PC-3 (cell line): ENCODE results near the gene CHST9.

Experiments
- EZH2 ChIP-seq: fragments of 300-600 bp; sonication (generic); IDR thresholded peaks from one replicate; pipeline ENCODE4 v1.6.1; 2017; ENCODE audit warnings: antibody characterized with exemption, mild to moderate bottlenecking, low read length; ENCODE audit not compliant: unreplicated experiment
- EZH2phosphoT487 ChIP-seq: fragments of 300-600 bp; sonication (generic); IDR thresholded peaks from 2 replicates; pipeline ENCODE4 v1.6.1; 2018; ENCODE audit warnings: mild to moderate bottlenecking, antibody characterized with exemption, low read length, borderline replicate concordance
- TF ChIP-seq, protein P1 (sequence below): fragments of 300-600 bp; sonication (generic); conservative IDR thresholded peaks from 2 replicates; pipeline ENCODE4 v1.5.1; 2017; ENCODE audit warnings: antibody characterized with exemption, low read depth, mild to moderate bottlenecking, low read length

GRCh38 chr18:27005589-27005988 is 179.5 kb downstream of the CHST9 start:
- no peak for TF ChIP-seq EZH2phosphoT487
- TF ChIP-seq, protein P1, sequence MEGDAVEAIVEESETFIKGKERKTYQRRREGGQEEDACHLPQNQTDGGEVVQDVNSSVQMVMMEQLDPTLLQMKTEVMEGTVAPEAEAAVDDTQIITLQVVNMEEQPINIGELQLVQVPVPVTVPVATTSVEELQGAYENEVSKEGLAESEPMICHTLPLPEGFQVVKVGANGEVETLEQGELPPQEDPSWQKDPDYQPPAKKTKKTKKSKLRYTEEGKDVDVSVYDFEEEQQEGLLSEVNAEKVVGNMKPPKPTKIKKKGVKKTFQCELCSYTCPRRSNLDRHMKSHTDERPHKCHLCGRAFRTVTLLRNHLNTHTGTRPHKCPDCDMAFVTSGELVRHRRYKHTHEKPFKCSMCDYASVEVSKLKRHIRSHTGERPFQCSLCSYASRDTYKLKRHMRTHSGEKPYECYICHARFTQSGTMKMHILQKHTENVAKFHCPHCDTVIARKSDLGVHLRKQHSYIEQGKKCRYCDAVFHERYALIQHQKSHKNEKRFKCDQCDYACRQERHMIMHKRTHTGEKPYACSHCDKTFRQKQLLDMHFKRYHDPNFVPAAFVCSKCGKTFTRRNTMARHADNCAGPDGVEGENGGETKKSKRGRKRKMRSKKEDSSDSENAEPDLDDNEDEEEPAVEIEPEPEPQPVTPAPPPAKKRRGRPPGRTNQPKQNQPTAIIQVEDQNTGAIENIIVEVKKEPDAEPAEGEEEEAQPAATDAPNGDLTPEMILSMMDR: peak; percentile 62
- TF ChIP-seq EZH2: no peak
